Epithelial cell of esophagus (primary cell): Measurements from ENCODE around the gene PAPOLG.

ENCODE experiments used
- DNase-seq: peaks from one replicate; pipeline ENCODE4 v3.0.0; 2010; ENCODE audit warnings: low read depth
- H3K4me3 ChIP-seq: 2 replicates; pipeline ENCODE4 v1.5.1; 2011; ENCODE audit warnings: mild to moderate bottlenecking, low read length, control low read depth
- CTCF ChIP-seq: IDR thresholded peaks from 2 replicates; pipeline ENCODE4 v1.5.1; 2011; ENCODE audit warnings: low read depth, mild to moderate bottlenecking, low read length, control low read depth, inconsistent platforms; ENCODE audit not compliant: insufficient read depth; ENCODE audit errors: missing control alignments

PAPOLG gene

GRCh38 chr2:60771508-60771907 lies 15.4 kb downstream of the PAPOLG start:
- H3K4me3 ChIP-seq, result no peak overlapping the region
- no peak for TF ChIP-seq CTCF
- DNase-seq, result no peak

DNA sequence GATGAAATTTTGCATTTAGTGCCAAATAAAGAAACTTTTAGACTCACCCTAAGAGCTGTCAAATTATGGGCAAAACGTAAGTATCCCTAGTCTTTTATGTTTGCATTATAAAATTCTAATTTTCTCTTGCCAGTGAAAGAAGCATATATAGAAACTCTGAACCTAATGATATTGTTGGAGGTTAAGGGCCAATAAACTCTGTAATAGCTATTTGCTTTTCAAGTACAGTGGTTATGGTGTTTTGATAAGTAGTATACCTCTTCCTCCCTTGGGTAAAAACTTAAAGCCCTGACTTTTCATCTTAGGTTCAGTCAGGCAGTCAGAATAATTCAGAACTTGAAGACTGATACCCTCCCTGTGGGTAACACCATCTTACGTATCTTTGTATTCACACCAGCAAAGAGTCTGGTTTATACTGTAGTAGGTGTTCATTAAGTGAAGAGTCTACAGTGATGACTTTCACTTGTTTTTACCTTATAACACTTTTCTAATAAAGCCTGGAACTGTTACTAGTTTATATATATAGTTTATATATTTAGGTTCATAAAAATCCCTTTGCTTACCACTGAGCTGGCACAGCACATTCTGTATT lies 19.1 kb downstream of the PAPOLG start:
- no peak overlapping the region for H3K4me3 ChIP-seq
- TF ChIP-seq CTCF, result no peak
- no peak for DNase-seq

GRCh38 chr2:60778352-60778751 lies 22.3 kb downstream of the PAPOLG start:
- no peak for TF ChIP-seq CTCF
- no peak overlapping the region for H3K4me3 ChIP-seq
- no peak for DNase-seq

GRCh38 chr2:60779426-60779825 lies 23.4 kb downstream of the PAPOLG start:
- no peak for DNase-seq
- TF ChIP-seq CTCF, result no peak
- no peak overlapping the region for H3K4me3 ChIP-seq

DNA sequence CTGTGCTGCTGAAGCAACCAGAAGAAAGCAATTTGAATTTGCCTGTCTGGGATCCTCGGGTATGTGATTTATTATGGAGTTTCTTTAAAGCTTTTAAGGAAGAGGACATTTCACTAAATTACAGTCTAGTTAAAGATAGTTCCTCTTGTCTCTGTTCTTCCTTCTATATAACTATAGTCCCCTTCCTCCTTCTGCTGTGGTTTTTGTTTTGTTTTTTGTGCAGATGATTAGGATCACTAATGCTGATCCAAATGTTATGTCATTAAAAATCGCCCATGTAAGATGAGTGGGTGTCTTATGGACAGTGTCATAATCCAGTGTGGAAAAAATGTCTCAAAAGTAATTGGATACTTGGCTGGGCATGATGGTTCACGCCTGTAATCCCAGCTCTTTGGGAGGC lies 24.7 kb downstream of the PAPOLG start:
- no peak for TF ChIP-seq CTCF
- no peak for DNase-seq
- no peak overlapping the region for H3K4me3 ChIP-seq

DNA sequence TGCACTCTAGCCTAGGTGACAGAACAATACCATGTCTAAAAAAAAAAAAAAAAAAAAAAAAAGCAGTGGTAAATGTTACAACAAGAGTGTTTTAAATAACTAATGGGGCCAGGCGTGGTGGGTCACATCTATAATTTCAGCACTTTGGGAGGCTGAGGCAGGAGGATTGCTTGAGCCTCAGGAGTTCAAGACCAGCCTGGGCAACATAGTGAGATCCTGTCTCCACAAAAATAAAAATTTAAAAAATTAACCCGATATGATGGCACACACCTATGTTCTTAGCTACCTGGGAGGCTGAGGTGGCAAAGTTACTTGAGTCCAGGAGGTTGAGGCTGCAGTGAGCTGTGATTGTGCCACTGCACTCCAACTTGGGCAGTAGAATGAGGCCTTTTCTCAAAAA lies 37.1 kb downstream of the PAPOLG start:
- DNase-seq, result no peak
- H3K4me3 ChIP-seq, result no peak overlapping the region
- no peak for TF ChIP-seq CTCF

DNA sequence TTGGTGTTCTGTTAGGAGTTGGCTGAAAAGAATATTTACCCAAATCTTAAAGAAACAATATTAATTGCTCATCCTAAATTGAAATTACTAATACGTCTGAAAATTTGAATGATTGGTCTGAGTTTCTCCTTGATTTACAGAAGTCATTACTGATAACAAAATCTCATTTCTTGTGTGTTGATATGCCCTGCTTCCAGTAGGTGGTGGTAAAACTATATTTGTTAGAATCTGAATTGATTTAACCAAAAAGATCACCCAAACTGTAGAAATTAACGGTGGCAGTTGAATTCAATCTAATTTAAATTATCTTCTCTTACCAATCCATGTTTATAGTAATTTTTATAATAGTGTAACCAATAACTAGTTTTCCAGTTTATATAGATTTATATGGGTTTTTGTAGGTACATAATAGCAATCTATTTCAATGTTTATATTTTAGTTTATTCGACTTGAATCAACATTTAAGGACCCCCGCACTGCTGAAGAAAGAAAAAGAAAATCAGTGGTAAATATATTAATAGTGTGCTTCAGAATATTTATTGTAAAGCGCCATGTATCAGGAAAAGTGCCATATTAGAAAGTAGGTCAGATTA lies 38.3 kb downstream of the PAPOLG start:
- DNase-seq, result peak; percentile 19
- TF ChIP-seq CTCF, result peak; percentile 41

More for the DNA sequence above, 38.3 kb downstream of the PAPOLG start:
- no peak overlapping the region for H3K4me3 ChIP-seq
